GM18526 (cell line): ENCODE data around the gene GBP3.

ENCODE experiments used
- POLR2A ChIP-seq: IDR thresholded peaks from 3 replicates; pipeline ENCODE4 v1.6.1; 2011; ENCODE audit not compliant: insufficient read length; ENCODE audit errors: extremely low read depth

Gene GBP3

GRCh38 chr1:89022167-89022959, at the start of gene GBP3:
Gene GBP3 (minus strand): TSS chr1:89022866. CDS start chr1:89020721, 2,145 bp downstream.
- TF ChIP-seq POLR2A, result no peak

- TF ChIP-seq POLR2A, result no peak
These were observed 47.8 kb upstream of the GBP3 start for GRCh38 chr1:89070509-89070908.

GRCh38 chr1:89069951-89070350, 47.3 kb upstream of the GBP3 start:
- TF ChIP-seq POLR2A, result no peak

GRCh38 chr1:89068291-89068690, 45.6 kb upstream of the GBP3 start:
- TF ChIP-seq POLR2A, result no peak

- no peak for TF ChIP-seq POLR2A
These were observed 42.6 kb upstream of the GBP3 start, which contains the start of gene GBP1 for GRCh38 chr1:89065079-89065868. Gene GBP1 (minus strand): TSS chr1:89065208. CDS start chr1:89063234, 1,974 bp downstream.

GRCh38 chr1:89064632-89065031, 42.0 kb upstream of the GBP3 start:
- no peak for TF ChIP-seq POLR2A

GRCh38 chr1:89063094-89063493, 40.4 kb upstream of the GBP3 start:
- TF ChIP-seq POLR2A, result no peak

GRCh38 chr1:89060091-89060490, 37.4 kb upstream of the GBP3 start:
- TF ChIP-seq POLR2A, result no peak

- no peak for TF ChIP-seq POLR2A
These were observed 29.3 kb upstream of the GBP3 start for GRCh38 chr1:89051955-89052312.

GRCh38 chr1:89051300-89051954, 28.8 kb upstream of the GBP3 start:
- TF ChIP-seq POLR2A, result no peak

GRCh38 chr1:89050649-89051033, 28.0 kb upstream of the GBP3 start:
- TF ChIP-seq POLR2A, result no peak

GRCh38 chr1:89047734-89048133, 25.1 kb upstream of the GBP3 start:
- TF ChIP-seq POLR2A, result no peak

- no peak for TF ChIP-seq POLR2A
These were observed 22.5 kb upstream of the GBP3 start for GRCh38 chr1:89044970-89045721.

- no peak for TF ChIP-seq POLR2A
These were observed 21.3 kb upstream of the GBP3 start for GRCh38 chr1:89043940-89044339.

GRCh38 chr1:89042491-89042890, 19.8 kb upstream of the GBP3 start:
- TF ChIP-seq POLR2A, result no peak

- TF ChIP-seq POLR2A, result no peak
These were observed 19.1 kb upstream of the GBP3 start for GRCh38 chr1:89041721-89042120.
